A204.1 (cell line): ENCODE results near the gene RP2.

ENCODE experiments used
- FAIRE-seq: peaks from 2 replicates; lab custom pipeline; 2012; peaks lifted over from hg19 to GRCh38; lab: Jason Lieb, UNC

RP2 gene

DNA sequence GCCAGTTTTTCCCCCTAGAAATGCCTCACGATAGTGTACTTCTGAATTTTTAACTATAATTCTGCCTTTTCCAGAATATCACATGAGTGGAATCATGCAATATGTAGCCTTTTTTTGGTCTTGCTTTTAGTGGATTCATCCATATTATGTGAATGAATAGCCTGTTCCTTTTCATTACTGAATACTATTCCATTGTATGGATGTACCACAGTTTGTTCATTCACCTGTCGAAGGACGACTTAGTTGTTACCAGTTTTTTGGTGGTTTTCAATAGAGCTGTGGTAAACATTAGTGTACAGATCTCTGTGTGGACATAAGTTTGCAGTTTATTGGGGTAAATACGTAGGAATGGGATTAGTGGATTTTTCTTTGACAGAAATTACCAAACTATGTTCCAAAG lies 83.4 kb downstream of the RP2 start:
- no peak for FAIRE-seq

DNA sequence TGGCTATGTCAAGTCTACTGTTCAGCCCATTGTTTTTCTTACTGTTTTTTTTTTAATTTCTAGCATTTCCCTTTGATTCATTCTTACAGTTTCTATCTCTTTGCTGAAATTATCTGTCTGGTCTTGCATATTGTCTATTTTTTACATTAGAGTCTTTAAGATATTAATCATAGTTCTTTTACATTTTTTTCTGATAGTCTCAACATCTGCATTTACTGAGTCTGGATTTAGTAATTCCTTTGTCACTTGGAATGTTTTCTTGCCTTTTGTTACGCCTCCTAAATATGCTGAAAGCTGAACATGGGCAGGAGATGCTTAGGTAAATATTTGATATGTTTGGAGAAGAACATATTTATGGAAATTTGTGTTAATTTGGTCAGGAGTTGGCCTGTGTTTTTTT lies 85.8 kb downstream of the RP2 start:
- no peak for FAIRE-seq

DNA sequence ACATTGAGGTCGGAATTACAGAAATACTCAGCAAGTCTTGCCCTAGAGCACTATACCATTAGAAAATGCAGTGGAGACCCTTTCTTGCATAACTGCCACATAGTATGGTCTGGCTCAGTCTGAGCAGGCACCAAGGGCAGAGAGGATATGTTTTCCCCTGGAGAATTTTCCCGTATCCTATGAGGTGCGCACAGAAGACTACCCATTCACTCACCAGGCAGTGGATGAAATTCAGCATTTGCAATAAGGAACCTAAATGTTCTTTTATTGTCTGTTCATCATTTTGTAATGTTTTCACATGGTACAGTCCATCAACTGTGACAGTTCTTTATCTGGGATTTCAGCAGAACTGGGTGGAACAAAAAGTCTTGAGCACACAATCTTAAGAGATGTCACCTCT lies 90.9 kb downstream of the RP2 start:
- no peak for FAIRE-seq

DNA sequence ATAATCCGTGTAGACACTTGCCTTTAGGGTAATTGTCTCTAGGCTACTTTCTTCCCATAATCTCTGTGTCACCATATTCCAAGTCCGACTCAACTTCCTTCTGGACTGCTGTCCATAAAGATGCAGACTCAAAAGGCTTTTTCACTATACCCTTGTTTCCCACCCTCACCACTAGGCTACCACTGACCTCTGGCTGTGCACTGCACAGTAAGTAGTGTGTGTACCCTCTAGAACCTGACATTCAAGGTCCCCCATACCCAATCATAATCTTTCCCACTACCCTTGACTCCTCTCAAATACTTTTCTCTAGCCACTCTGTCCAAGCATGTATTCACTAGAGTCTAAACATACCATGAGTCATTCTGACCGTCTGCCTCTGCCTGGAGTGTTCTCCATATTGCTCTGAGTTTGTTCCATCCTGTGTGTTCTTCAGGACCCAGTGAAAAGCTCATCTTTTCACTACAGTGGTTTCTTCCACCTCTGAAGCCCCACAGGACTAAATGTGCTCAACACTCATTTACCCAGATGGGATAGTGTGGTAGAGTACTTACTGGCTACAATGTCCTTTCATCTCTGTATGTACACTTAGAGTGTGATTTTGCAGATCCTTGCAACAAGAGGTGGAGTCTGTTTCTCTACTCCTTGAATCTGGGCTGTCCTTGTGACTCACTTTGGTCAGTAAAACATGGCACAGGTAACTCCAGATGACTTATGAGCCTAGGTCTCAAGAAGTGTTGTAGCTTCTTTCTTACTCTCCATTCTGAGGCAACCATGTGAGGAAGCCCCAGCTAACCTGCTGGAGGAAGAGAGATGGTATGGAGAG lies 92.8 kb downstream of the RP2 start:
- no peak for FAIRE-seq
